GM19328 (cell line): Measurements from ENCODE around the gene GOLGB1.

Experiments
- ATAC-seq: cut with Tn5 transposase; IDR thresholded peaks from one replicate; pipeline ENCODE4 v1.9.1; 2021; ENCODE audit warnings: mild to moderate bottlenecking, moderate library complexity; ENCODE audit not compliant: unreplicated experiment

GOLGB1 gene

GRCh38 chr3:121645054-121645453 is 104.5 kb downstream of the GOLGB1 start:
- ATAC-seq, result no peak

GRCh38 chr3:121642601-121643314 is 106.8 kb downstream of the GOLGB1 start:
- ATAC-seq, result no peak

- ATAC-seq, result no peak
Measured at GRCh38 chr3:121641127-121641526, 108.4 kb downstream of the GOLGB1 start.

- ATAC-seq, result no peak
Measured at GRCh38 chr3:121637922-121638321, 111.6 kb downstream of the GOLGB1 start.

GRCh38 chr3:121630355-121630754 is 119.2 kb downstream of the GOLGB1 start:
- no peak for ATAC-seq

GRCh38 chr3:121629601-121630000 is 119.9 kb downstream of the GOLGB1 start:
- no peak for ATAC-seq

- no peak for ATAC-seq
Measured at GRCh38 chr3:121627622-121628021, 121.9 kb downstream of the GOLGB1 start.

- ATAC-seq, result no peak
Measured at GRCh38 chr3:121627211-121627610, 122.3 kb downstream of the GOLGB1 start.

GRCh38 chr3:121626495-121626894 is 123.0 kb downstream of the GOLGB1 start:
- no peak for ATAC-seq

GRCh38 chr3:121624147-121624899 is 125.2 kb downstream of the GOLGB1 start:
- no peak for ATAC-seq

- no peak for ATAC-seq
Measured at GRCh38 chr3:121621491-121621890, 128.1 kb downstream of the GOLGB1 start.

- no peak for ATAC-seq
Measured at GRCh38 chr3:121619691-121620090, 129.8 kb downstream of the GOLGB1 start.
